CD4-positive, alpha-beta memory T cell (primary cell): ENCODE measurements around the gene CRIM1. TPM values are rescaled to one million over a fixed set of nuclear protein-coding genes. Genes with fewer than 3 reads are reported as not detected.

Experiments
- CTCF ChIA-PET: fragments of 350-600 bp; sonication (Branson Sonifier 250); formaldehyde crosslinking; loops from one replicate; lab custom pipeline; 2021; ENCODE audit warnings: inconsistent platforms; ENCODE audit not compliant: partially characterized antibody; lab: Charles Lee
- POLR2A ChIA-PET: fragments of 350-600 bp; sonication (Branson Sonifier 250); formaldehyde crosslinking; loops from one replicate; lab custom pipeline; 2021; ENCODE audit not compliant: partially characterized antibody; lab: Charles Lee
- DNase-seq, 5 donors: peaks; one replicate each; pipeline versions ENCODE4 v3.0.0 to v3.0.0-alpha.2; 2020 to 2022; ENCODE audit warnings: mixed read lengths in 1 of 5
- H3K27ac ChIP-seq: one replicate; pipeline ENCODE4 v1.7.0; 2013; ENCODE audit warnings: low read depth, low read length
- H3K27me3 ChIP-seq: 2 replicates; pipeline ENCODE4 v1.7.0; 2013; ENCODE audit warnings: mild to moderate bottlenecking, low read length, moderate library complexity; ENCODE audit not compliant: insufficient read depth
- H3K36me3 ChIP-seq: 2 replicates; pipeline ENCODE4 v1.7.0; 2013; ENCODE audit warnings: mild to moderate bottlenecking, low read length, moderate library complexity; ENCODE audit not compliant: insufficient read depth
- H3K4me1 ChIP-seq: 2 replicates; pipeline ENCODE4 v1.7.0; 2013; ENCODE audit warnings: mild to moderate bottlenecking, low read length, moderate library complexity; ENCODE audit not compliant: insufficient read depth
- H3K4me3 ChIP-seq, 2 donors: one replicate each; pipeline ENCODE4 v1.7.0; 2013; ENCODE audit warnings: low read length in 2 of 2, mild to moderate bottlenecking in 1 of 2
- H3K9me3 ChIP-seq, 2 donors: one replicate each; pipeline ENCODE4 v1.7.0; 2013; ENCODE audit warnings: low read length in 2 of 2, control low read depth in 1 of 2; ENCODE audit not compliant: control insufficient read depth in 1 of 2
- H3K27ac Mint-ChIP-seq, 7 donors: one replicate each; pipeline ENCODE4 v1.8.0; 2020 to 2021; ENCODE audit warnings: mixed read lengths in 7 of 7, mild to moderate bottlenecking in 6 of 7, inconsistent platforms in 3 of 7, moderate library complexity in 3 of 7
- H3K27me3 Mint-ChIP-seq, 2 donors: one replicate each; pipeline ENCODE4 v1.8.0; 2020 to 2021; ENCODE audit warnings: mixed read lengths in 2 of 2
- H3K36me3 Mint-ChIP-seq, 2 donors: one replicate each; pipeline ENCODE4 v1.8.0; 2020 to 2021; ENCODE audit warnings: mixed read lengths in 2 of 2, inconsistent platforms in 1 of 2, mild to moderate bottlenecking in 1 of 2
- H3K4me1 Mint-ChIP-seq, 4 donors: one replicate each; pipeline ENCODE4 v1.8.0; 2020 to 2021; ENCODE audit warnings: mixed read lengths in 4 of 4, mild to moderate bottlenecking in 1 of 4
- H3K4me3 Mint-ChIP-seq, 8 donors: one replicate each; pipeline ENCODE4 v1.8.0; 2020 to 2021; ENCODE audit warnings: mixed read lengths in 8 of 8, mild to moderate bottlenecking in 7 of 8, moderate library complexity in 6 of 8, inconsistent platforms in 3 of 8
- H3K9me3 Mint-ChIP-seq, 8 donors: one replicate each; pipeline ENCODE4 v1.8.0; 2020 to 2021; ENCODE audit warnings: mixed read lengths in 8 of 8, mild to moderate bottlenecking in 5 of 8, inconsistent platforms in 3 of 8, moderate library complexity in 1 of 8
- intact Hi-C: fragments of 100-400 bp; cut with micrococcal nuclease; formaldehyde crosslinking; loops from one replicate; pipeline ENCODE4 v1.15.1; 2023
- polyA plus RNA-seq, 2 donors: library from polyadenylated mRNA; unstranded; fragments of 300-500 nt; fragmentation: Illumina TruSeq; gene quantifications; one replicate each; pipeline ENCODE4 v1.2.3, GENCODE V29; 2021
- total RNA-seq, 2 experiments: library from RNA; stranded (reverse); gene quantifications; one replicate each; pipeline ENCODE4 v1.2.3, GENCODE V29; 2021

CRIM1 gene
- total and polyA plus RNA-seq, 4 experiments from 2014 or later, result 0.91 to 12.0 (median 6.8) TPM; not detected in 1

DNA sequence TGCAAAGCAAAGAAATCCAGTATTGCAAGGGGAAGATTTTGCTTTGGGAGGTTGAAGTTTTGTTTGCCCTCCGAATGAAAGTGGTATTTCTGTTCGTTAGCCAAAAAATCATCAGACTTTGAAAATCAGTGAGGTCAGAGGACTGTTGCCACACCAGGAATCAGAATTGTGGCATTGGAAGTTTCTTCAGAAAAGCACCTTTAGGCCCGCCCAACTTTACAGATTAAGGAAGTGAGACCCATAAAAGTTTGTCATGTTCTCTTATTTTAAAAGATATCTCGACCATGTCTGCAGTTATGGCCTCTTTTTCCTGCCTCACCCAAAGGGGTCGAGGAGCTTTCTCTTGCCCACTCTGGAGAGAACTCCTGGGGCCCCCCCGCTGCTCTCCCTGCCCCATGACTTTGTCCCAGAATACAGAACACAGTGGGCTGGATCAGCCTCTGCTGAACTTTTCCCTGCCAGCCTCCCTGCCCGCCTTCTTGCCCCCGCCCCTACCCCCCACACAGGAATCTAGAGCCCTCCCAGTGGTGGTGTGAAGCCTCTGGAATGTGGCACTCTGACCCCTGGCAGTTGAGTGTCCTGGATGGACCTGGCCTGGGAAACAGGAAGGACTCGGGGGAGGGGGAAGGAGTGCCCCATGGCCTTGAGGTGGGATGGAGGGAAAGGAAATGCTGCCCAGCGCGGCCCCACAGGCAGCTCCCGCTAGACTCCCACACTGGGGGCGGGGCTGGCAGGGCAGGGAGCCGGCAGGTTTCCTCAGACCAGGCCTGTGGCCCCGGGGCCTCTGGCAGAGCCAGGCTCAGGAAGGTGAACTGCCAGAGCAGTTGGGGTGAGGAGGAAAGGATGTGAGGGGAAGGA is 25.3 kb downstream of the CRIM1 start:
- Mint-ChIP-seq H3K4me1 (peaks cover 0 to 1% (median 0%) of the 10 kb centered on the region in 4 donors), H3K36me3 (no peaks in the 10 kb centered on the region), H3K9me3 (no peaks in the 10 kb centered on the region), H3K4me3 (no peak overlapping the region), H3K27ac (no peak overlapping the region), H3K27me3 (no peaks in the 10 kb centered on the region)
- H3K4me1 ChIP-seq, result no peaks in the 10 kb centered on the region
- no peak overlapping the region for H3K27ac ChIP-seq
- no peaks in the 10 kb centered on the region for H3K36me3 ChIP-seq
- no peak overlapping the region for H3K4me3 ChIP-seq
- DNase-seq, result no peak
- no peaks in the 10 kb centered on the region for H3K27me3 ChIP-seq
- ChIA-PET POLR2A (no interaction called here), CTCF (no interaction called here)
- H3K9me3 ChIP-seq, result no peaks in the 10 kb centered on the region
- intact Hi-C loops, result no loop called here

DNA sequence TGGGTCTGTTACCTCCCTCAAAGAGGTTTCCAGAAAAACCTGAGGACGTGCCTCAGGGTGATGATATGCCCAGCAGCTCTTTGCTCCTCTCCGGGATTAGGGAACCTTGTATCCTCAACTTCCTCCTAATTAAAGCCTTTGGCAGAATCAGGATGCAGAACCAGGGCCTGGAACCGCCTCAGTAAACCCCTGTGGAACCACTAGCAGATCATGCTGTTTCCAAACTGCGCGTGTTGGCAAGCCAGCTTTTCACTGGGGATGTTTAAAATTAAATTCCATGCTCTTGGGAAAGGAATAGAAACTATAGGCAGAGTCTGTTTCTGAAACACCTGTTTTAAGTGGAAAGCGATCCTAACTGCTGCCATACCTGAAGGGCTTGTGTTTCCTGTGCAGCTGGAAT is 26.4 kb downstream of the CRIM1 start:
- Histone ChIP-seq H3K4me1 (no peaks in the 10 kb centered on the region), H3K4me3 (no peak overlapping the region), H3K27me3 (no peaks in the 10 kb centered on the region), H3K9me3 (no peaks in the 10 kb centered on the region), H3K27ac (no peak overlapping the region), H3K36me3 (no peaks in the 10 kb centered on the region)
- Mint-ChIP-seq H3K4me1 (peaks cover 0 to 8% (median 4%) of the 10 kb centered on the region in 4 donors), H3K36me3 (no peaks in the 10 kb centered on the region), H3K27me3 (no peaks in the 10 kb centered on the region), H3K27ac (no peak overlapping the region), H3K9me3 (no peaks in the 10 kb centered on the region), H3K4me3 (no peak overlapping the region)
- DNase-seq, result no peak
- intact Hi-C loops, result no loop called here
- ChIA-PET POLR2A (no interaction called here), CTCF (no interaction called here)

DNA sequence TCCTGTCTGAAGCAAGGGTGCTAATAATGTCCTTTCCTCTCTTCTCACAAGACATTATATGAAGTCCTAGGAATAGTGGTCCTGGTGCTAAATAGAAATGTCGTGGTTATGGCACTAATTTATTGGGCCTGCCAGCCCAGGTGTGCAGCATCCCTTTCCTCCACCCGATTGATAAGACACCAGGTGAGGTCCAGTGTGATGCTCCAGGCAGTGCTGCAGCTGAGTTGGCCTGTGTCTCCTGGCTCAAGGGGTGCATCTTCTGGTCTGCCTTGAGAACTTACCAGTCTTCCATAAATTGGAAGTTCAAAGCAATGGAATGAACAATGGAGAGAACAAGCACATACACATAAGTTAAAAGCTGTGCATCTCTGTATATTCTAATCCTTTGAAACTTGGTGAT is 26.9 kb downstream of the CRIM1 start:
- Mint-ChIP-seq H3K4me1 (peaks cover 3 to 13% (median 7%) of the 10 kb centered on the region in 4 donors), H3K27ac (peak overlapping the region in 1 of 7 donors; percentile 13), H3K9me3 (no peaks in the 10 kb centered on the region), H3K4me3 (no peak overlapping the region), H3K36me3 (no peaks in the 10 kb centered on the region), H3K27me3 (no peaks in the 10 kb centered on the region)
- POLR2A ChIA-PET, result no interaction called here
- Histone ChIP-seq H3K36me3 (no peaks in the 10 kb centered on the region), H3K27ac (no peak overlapping the region), H3K27me3 (no peaks in the 10 kb centered on the region), H3K9me3 (no peaks in the 10 kb centered on the region), H3K4me1 (peaks cover 4% of the 10 kb centered on the region), H3K4me3 (no peak overlapping the region)
- CTCF ChIA-PET, result no interaction called here
- DNase-seq, result no peak
- intact Hi-C loops, result no loop called here

DNA sequence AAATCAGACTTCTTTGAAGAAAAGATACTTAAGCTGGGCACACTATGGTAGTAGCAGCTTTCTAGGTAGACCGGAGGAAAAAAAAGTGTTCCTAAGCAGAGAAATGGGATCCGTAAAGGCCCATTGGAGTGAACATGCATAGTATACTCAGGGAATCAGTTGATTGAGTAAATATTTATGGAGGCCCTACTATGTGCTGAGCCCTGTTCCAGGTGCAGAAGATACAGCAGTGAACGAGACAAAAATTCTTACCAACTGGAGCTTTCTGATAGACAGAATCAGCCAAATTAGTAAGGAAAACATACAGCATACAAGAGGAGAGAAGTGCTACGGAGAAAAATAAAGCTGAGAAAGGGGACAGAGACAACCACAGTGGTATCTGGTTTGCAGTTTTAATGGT is 28.1 kb downstream of the CRIM1 start:
- ChIA-PET POLR2A (no interaction called here), CTCF (no interaction called here)
- Mint-ChIP-seq H3K4me3 (no peak overlapping the region), H3K27me3 (no peaks in the 10 kb centered on the region), H3K4me1 (peaks cover 5 to 18% (median 12%) of the 10 kb centered on the region in 4 donors), H3K27ac (peak overlapping the region in 1 of 7 donors; percentile 33), H3K36me3 (no peaks in the 10 kb centered on the region), H3K9me3 (no peaks in the 10 kb centered on the region)
- Histone ChIP-seq H3K9me3 (no peaks in the 10 kb centered on the region), H3K4me1 (peaks cover 7% of the 10 kb centered on the region), H3K27me3 (no peaks in the 10 kb centered on the region), H3K4me3 (no peak overlapping the region), H3K36me3 (no peaks in the 10 kb centered on the region), H3K27ac (no peak overlapping the region)
- no peak for DNase-seq
- intact Hi-C loops, result no loop called here

DNA sequence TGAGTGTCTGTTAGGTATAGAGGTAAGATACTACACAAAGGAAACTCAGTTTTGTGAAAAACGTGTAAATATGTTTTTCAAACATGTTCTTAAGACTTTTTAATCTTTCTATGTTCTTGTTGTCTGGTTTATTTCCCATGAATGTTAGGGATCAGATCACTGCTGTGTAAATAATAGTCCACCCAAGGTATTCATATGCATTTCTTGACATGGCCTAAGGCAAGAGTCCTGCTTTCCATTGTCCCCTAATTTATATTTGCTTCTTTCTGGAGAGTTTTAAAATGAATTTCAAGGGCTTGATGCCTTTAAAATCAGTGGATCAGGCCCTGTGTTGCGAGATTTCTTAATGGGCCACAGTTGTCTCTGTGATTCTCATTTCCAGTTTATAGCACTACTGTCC is 28.9 kb downstream of the CRIM1 start:
- ChIA-PET POLR2A (no interaction called here), CTCF (no interaction called here)
- no peak for DNase-seq
- no peaks in the 10 kb centered on the region for H3K36me3 Mint-ChIP-seq
- Histone ChIP-seq H3K9me3 (no peaks in the 10 kb centered on the region), H3K36me3 (no peaks in the 10 kb centered on the region), H3K27me3 (no peaks in the 10 kb centered on the region), H3K27ac (no peak overlapping the region), H3K4me1 (peaks cover 7% of the 10 kb centered on the region), H3K4me3 (no peak overlapping the region)
- H3K9me3 Mint-ChIP-seq, result no peaks in the 10 kb centered on the region
- peaks cover 5 to 18% (median 12%) of the 10 kb centered on the region in 4 donors for H3K4me1 Mint-ChIP-seq
- no peak overlapping the region for H3K4me3 Mint-ChIP-seq
- H3K27ac Mint-ChIP-seq, result no peak overlapping the region
- H3K27me3 Mint-ChIP-seq, result no peaks in the 10 kb centered on the region
- intact Hi-C loops, result no loop called here

DNA sequence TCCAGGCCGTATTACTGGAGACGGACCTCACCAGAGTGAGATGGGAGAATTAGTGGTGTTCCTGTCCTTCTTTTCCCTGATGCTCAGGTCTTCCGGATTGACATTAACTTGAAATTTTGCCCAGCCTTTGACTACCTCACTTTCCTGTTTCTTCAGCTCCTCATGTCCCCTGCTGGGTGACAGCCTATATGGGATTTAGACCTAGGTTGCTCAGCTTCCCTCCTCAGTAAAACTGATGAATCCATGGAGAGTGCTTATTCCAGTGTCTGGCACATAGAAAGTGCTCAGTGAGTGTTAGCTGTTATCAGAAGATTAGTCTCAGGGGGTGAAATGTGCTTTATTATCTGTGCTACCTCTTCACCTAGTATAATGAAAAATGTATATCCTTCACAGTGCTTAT is 30.0 kb downstream of the CRIM1 start:
- H3K9me3 Mint-ChIP-seq, result no peaks in the 10 kb centered on the region
- Histone ChIP-seq H3K27me3 (no peaks in the 10 kb centered on the region), H3K9me3 (no peaks in the 10 kb centered on the region), H3K27ac (no peak overlapping the region), H3K4me3 (no peak overlapping the region), H3K4me1 (peaks cover 7% of the 10 kb centered on the region), H3K36me3 (no peaks in the 10 kb centered on the region)
- POLR2A ChIA-PET, result no interaction called here
- intact Hi-C loops, result no loop called here
- no peaks in the 10 kb centered on the region for H3K27me3 Mint-ChIP-seq
- H3K27ac Mint-ChIP-seq, result no peak overlapping the region
- H3K4me3 Mint-ChIP-seq, result no peak overlapping the region
- CTCF ChIA-PET, result no interaction called here
- no peaks in the 10 kb centered on the region for H3K36me3 Mint-ChIP-seq
- H3K4me1 Mint-ChIP-seq, result peaks cover 5 to 18% (median 12%) of the 10 kb centered on the region in 4 donors
- no peak for DNase-seq

DNA sequence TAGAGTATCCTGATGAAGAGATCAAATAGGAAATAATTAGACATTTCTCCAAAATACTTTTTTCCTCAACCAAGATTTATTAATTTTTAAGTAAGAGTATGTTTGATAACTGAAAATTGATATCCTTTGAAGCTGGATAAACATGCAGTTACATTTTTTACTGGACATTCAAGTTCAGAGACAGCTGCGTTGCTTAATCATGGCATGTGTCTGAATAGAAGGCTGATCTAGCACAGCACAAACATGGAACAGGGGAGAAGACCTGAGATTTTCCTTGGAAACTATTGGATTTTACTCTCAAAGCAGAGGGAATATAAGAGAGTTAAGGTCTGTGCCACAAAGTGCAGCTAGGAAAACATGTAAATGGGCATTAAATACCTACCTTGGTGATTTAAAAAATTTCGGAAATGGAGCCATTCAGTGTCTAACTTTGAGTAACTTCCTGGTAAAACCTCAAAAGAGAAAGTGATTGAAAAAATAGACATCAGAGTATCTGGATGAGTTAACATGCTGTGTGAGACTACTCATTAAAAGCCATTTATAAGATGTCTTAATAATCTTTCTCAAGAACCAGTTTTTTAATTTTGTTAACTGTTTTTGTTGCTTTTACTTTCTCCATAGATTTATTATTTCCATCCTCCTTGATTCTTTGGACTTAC is 31.8 kb downstream of the CRIM1 start:
- POLR2A ChIA-PET, result no interaction called here
- H3K27me3 Mint-ChIP-seq, result no peaks in the 10 kb centered on the region
- CTCF ChIA-PET, result no interaction called here
- DNase-seq, result no peak
- H3K27ac Mint-ChIP-seq, result peak overlapping the region in 1 of 7 donors; percentile 66
- H3K36me3 Mint-ChIP-seq, result no peaks in the 10 kb centered on the region
- H3K9me3 Mint-ChIP-seq, result no peaks in the 10 kb centered on the region
- H3K27me3 ChIP-seq, result no peaks in the 10 kb centered on the region
- H3K4me3 ChIP-seq, result no peak overlapping the region
- no peaks in the 10 kb centered on the region for H3K9me3 ChIP-seq
- no peaks in the 10 kb centered on the region for H3K36me3 ChIP-seq
- H3K4me1 ChIP-seq, result peaks cover 7% of the 10 kb centered on the region
- peaks cover 5 to 18% (median 12%) of the 10 kb centered on the region in 4 donors for H3K4me1 Mint-ChIP-seq
- H3K4me3 Mint-ChIP-seq, result peak overlapping the region in 1 of 8 donors; percentile 7
- intact Hi-C loops, result no loop called here
- H3K27ac ChIP-seq, result no peak overlapping the region
